HepG2 (cell line): Measurements from ENCODE around the gene KCTD15.

Experiments used
- ATF2 ChIP-seq: sonication (generic); formaldehyde crosslinking; IDR thresholded peaks from 2 replicates; pipeline ENCODE4 v1.4.0; 2020; ENCODE audit warnings: missing genetic modification reagents
- CEBPB ChIP-seq: IDR thresholded peaks from 2 replicates; pipeline ENCODE4 v1.6.1; 2011; ENCODE audit warnings: low read depth, low read length, improper control_type of control experiment, borderline replicate concordance
- CTCF ChIP-seq: sonication (generic); formaldehyde crosslinking; IDR thresholded peaks from 2 replicates; pipeline ENCODE4 v1.5.0; 2020; ENCODE audit warnings: mild to moderate bottlenecking, missing genetic modification reagents, moderate library complexity
- RARG ChIP-seq: sonication (generic); formaldehyde crosslinking; IDR thresholded peaks from 2 replicates; pipeline ENCODE4 v1.4.0; 2020; ENCODE audit warnings: low read depth, mild to moderate bottlenecking, missing genetic modification reagents
- ZNF562 ChIP-seq: sonication (generic); formaldehyde crosslinking; IDR thresholded peaks from 2 replicates; pipeline ENCODE4 v1.8.0; 2022; ENCODE audit warnings: missing genetic modification reagents, borderline replicate concordance

DNA sequence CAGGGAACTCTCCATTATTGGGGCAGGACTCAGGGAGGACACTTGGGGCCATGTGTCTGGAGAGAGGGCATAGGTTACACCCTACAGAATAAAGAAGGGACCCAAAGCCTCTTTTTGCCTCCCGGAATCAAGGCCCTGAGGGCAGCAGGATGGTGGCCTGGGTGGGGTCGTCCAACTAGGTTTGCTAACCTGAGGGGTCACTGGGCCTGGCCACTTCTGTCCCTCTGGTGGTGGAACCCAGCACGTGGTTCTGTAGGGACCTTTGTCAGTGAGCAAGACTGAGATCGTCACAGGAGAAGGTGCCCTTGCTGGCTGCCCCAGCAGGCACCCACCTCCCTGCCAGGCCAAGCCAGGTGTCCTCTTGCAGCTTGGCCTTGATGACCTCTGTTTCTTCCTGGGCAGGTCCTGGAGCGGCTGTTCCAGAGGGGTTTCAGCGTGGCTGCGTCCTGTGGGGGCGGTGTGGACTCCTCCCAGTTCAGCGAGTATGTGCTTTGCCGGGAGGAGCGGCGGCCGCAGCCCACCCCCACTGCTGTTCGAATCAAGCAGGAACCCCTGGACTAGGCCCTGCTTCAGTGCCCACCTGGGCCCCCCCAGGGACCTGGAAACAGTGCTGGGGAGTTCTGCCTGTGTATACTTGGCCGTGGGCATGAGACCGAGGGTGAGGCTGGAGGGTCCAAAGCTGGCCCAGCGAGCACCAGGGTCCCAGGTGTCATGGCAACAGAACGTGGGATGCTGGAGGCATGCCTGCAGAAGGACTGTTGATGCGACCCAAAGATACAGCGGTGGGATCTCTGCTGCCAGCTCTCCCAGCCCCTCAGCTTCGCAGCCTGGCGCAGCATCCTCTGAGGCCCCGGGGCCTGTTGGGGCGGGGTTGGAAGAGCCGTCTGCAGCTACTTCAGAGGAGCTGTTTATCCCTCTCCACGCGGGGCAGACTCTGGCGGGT, 16.0 kb downstream of the KCTD15 start:
- TF ChIP-seq ATF2 (CRISPR knock-in tag) (no peak), CEBPB (no peak), CTCF (CRISPR knock-in tag) (no peak), RARG (CRISPR knock-in tag) (no peak), ZNF562 (no peak)
